ENCODE measurements around the gene ORM1.

GRCh38 chr9:114319147-114319546 is 3.8 kb upstream of the ORM1 start:
- TF ChIP-seq, protein P1, sequence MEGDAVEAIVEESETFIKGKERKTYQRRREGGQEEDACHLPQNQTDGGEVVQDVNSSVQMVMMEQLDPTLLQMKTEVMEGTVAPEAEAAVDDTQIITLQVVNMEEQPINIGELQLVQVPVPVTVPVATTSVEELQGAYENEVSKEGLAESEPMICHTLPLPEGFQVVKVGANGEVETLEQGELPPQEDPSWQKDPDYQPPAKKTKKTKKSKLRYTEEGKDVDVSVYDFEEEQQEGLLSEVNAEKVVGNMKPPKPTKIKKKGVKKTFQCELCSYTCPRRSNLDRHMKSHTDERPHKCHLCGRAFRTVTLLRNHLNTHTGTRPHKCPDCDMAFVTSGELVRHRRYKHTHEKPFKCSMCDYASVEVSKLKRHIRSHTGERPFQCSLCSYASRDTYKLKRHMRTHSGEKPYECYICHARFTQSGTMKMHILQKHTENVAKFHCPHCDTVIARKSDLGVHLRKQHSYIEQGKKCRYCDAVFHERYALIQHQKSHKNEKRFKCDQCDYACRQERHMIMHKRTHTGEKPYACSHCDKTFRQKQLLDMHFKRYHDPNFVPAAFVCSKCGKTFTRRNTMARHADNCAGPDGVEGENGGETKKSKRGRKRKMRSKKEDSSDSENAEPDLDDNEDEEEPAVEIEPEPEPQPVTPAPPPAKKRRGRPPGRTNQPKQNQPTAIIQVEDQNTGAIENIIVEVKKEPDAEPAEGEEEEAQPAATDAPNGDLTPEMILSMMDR (IDR thresholded peaks at IDR 0.05; ENCODE audit: low read length): no peak
- no peak for TF ChIP-seq EZH2 (IDR thresholded peaks at IDR 0.05; ENCODE audit: borderline replicate concordance, low read length)

Data from OCI-LY1 (cell line).